Cardiac muscle cell (in vitro differentiated cells and primary cell): ENCODE results near the gene PDP2. TPM values are rescaled to one million over a fixed set of nuclear protein-coding genes. Genes with fewer than 3 reads are reported as not detected.

Experiments
- DNase-seq, 2 donors: peaks; one replicate each; pipeline versions ENCODE4 v3.0.0 to v3.0.0-alpha.2; 2010 to 2017; ENCODE audit warnings: low read depth in 1 of 2, low spot score in 1 of 2
- H3K27ac ChIP-seq: fragments of 200-600 bp; sonication (generic); 2 replicates; pipeline ENCODE4 v1.5.1; 2016
- H3K27me3 ChIP-seq: fragments of 200-600 bp; sonication (generic); 2 replicates; pipeline ENCODE4 v1.6.0; 2016; ENCODE audit warnings: control low read depth
- H3K36me3 ChIP-seq: fragments of 200-600 bp; sonication (generic); 2 replicates; pipeline ENCODE4 v1.5.1; 2016; ENCODE audit warnings: control low read depth
- H3K4me1 ChIP-seq: fragments of 200-600 bp; sonication (generic); 2 replicates; pipeline ENCODE4 v1.8.1; 2017; ENCODE audit warnings: low read depth, mild to moderate bottlenecking, mixed run types
- H3K4me3 ChIP-seq: fragments of 200-600 bp; sonication (generic); 2 replicates; pipeline ENCODE4 v1.5.1; 2016; ENCODE audit warnings: mild to moderate bottlenecking
- H3K9me3 ChIP-seq: fragments of 200-600 bp; sonication (generic); 2 replicates; pipeline ENCODE4 v1.5.1; 2017; ENCODE audit warnings: low read depth, mild to moderate bottlenecking, control low read depth
- polyA plus RNA-seq: library from polyadenylated mRNA; unstranded; fragments of >200 nt; fragmentation: Nextera tagmentation; extraction: Ambion mirVana; gene quantifications from 2 replicates; pipeline ENCODE4 v1.2.1, GENCODE V29; 2016
- total RNA-seq: library from RNA; depleted of rRNA; stranded (reverse); fragments of >200 nt; gene quantifications from 2 replicates; pipeline ENCODE4 v1.2.3, GENCODE V29; 2016
- TF ChIP-seq, protein P1 (sequence below): IDR thresholded peaks from 2 replicates; pipeline ENCODE4 v1.5.1; 2012; ENCODE audit warnings: low read depth, mild to moderate bottlenecking, low read length

PDP2 gene
- total and polyA plus RNA-seq, 2 experiments from 2014 or later = 4.1 to 19.4 TPM

GRCh38 chr16:66910175-66910940 lies 30.0 kb downstream of the PDP2 start:
- no peaks in the 10 kb centered on the region for H3K36me3 ChIP-seq
- no peaks in the 10 kb centered on the region for H3K9me3 ChIP-seq
- TF ChIP-seq, protein P1, sequence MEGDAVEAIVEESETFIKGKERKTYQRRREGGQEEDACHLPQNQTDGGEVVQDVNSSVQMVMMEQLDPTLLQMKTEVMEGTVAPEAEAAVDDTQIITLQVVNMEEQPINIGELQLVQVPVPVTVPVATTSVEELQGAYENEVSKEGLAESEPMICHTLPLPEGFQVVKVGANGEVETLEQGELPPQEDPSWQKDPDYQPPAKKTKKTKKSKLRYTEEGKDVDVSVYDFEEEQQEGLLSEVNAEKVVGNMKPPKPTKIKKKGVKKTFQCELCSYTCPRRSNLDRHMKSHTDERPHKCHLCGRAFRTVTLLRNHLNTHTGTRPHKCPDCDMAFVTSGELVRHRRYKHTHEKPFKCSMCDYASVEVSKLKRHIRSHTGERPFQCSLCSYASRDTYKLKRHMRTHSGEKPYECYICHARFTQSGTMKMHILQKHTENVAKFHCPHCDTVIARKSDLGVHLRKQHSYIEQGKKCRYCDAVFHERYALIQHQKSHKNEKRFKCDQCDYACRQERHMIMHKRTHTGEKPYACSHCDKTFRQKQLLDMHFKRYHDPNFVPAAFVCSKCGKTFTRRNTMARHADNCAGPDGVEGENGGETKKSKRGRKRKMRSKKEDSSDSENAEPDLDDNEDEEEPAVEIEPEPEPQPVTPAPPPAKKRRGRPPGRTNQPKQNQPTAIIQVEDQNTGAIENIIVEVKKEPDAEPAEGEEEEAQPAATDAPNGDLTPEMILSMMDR = no peak
- no peak overlapping the region for H3K27ac ChIP-seq
- DNase-seq = no peak
- peaks cover 19% of the 10 kb centered on the region for H3K4me1 ChIP-seq
- no peaks in the 10 kb centered on the region for H3K27me3 ChIP-seq
- H3K4me3 ChIP-seq = no peak overlapping the region

DNA sequence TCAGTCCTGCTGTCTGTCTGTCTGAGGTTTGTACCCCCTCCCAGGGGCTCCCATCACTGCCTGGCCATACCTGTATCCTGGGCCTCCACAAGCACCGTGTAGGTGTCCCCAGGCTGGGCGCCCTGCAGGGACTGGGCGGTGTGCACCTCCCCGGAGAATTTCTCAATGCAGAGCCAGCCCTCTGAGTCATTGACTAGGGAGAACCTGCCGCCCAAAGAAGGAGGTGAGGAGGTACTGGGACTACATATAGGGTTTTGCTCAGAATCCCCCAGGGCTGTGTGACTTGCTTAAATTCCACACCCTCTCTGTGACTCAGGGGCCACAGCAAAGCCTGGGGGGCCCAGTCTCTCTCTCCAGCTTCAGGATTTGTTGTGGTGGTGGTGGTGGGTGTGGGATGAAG lies 30.8 kb downstream of the PDP2 start:
- TF ChIP-seq, protein P1 = no peak
- no peaks in the 10 kb centered on the region for H3K27me3 ChIP-seq
- no peak overlapping the region for H3K4me3 ChIP-seq
- peaks cover 11% of the 10 kb centered on the region for H3K4me1 ChIP-seq
- no peak for DNase-seq
- no peaks in the 10 kb centered on the region for H3K9me3 ChIP-seq
- no peak overlapping the region for H3K27ac ChIP-seq
- H3K36me3 ChIP-seq = no peaks in the 10 kb centered on the region

GRCh38 chr16:66911801-66912200 lies 31.5 kb downstream of the PDP2 start:
- Histone ChIP-seq H3K27me3 (no peaks in the 10 kb centered on the region), H3K4me1 (peaks cover 4% of the 10 kb centered on the region), H3K9me3 (no peaks in the 10 kb centered on the region), H3K36me3 (no peaks in the 10 kb centered on the region), H3K27ac (no peak overlapping the region), H3K4me3 (no peak overlapping the region)
- TF ChIP-seq, protein P1 = no peak
- no peak for DNase-seq

- Histone ChIP-seq H3K27ac (no peak overlapping the region), H3K9me3 (no peaks in the 10 kb centered on the region), H3K27me3 (no peaks in the 10 kb centered on the region), H3K36me3 (no peaks in the 10 kb centered on the region), H3K4me3 (no peak overlapping the region), H3K4me1 (no peaks in the 10 kb centered on the region)
- peak in 1 of 2 donors; percentile 65 for DNase-seq
- TF ChIP-seq, protein P1 = no peak
These were observed 32.8 kb downstream of the PDP2 start for GRCh38 chr16:66913081-66913480.

DNA sequence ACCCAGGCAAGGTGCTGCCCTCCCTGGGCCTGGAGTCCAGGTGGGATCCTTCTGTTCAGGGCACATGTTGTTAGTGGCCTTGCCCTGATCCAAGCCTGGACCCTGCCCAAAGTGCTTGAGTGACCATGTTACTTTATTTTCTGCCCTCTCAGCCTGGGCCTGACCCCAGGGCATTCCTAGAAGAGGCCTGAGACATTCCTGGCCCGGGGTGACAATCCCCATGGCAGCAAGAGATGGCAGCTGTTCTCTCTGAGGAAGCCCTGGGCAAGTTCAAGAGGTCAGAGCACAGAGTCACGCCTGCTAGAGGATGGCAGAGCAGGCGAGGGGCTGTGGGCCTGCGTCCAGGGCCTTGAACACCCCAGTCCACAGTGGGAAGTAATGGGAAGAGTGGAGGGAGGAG lies 33.4 kb downstream of the PDP2 start:
- peaks cover 1% of the 10 kb centered on the region for H3K4me1 ChIP-seq
- H3K27ac ChIP-seq = no peak overlapping the region
- no peak overlapping the region for H3K4me3 ChIP-seq
- no peaks in the 10 kb centered on the region for H3K9me3 ChIP-seq
- H3K36me3 ChIP-seq = no peaks in the 10 kb centered on the region
- no peak for DNase-seq
- TF ChIP-seq, protein P1 = no peak
- H3K27me3 ChIP-seq = no peaks in the 10 kb centered on the region
